ENCODE data around the gene GPR146.

Gene GPR146

GRCh38 chr7:1060315-1061072 lies 16.1 kb downstream of the GPR146 start:
- Histone ChIP-seq H3K4me1 (ENCODE audit: control insufficient read depth, insufficient read depth, low read depth, low read length) (peaks cover 38% of the 10 kb centered on the region), H2AK5ac (ENCODE audit: low read length, severe bottlenecking) (no peak overlapping the region), H3K79me1 (replicated peaks; ENCODE audit: low read length, poor library complexity, severe bottlenecking) (peaks cover 50% of the 10 kb centered on the region), H2BK5ac (ENCODE audit: low read depth, low read length, poor library complexity, severe bottlenecking) (no peak overlapping the region), H3K4ac (ENCODE audit: low read depth in 1 of 2, low read length in 2 of 2) (no peak overlapping the region), H3K23ac (ENCODE audit: low read length in 2 of 2) (no peak overlapping the region), H4K8ac (ENCODE audit: low read length) (peak overlapping the region; percentile 53), H3K9me3 (ENCODE audit: control insufficient read depth, low read length) (no peaks in the 10 kb centered on the region), H2AFZ (ENCODE audit: low read depth, low read length) (no peak overlapping the region), H4K91ac (ENCODE audit: low read length) (no peak overlapping the region), H3K18ac (ENCODE audit: low read depth in 1 of 2, low read length in 2 of 2) (no peak overlapping the region), H2BK120ac (ENCODE audit: low read depth, low read length) (no peak overlapping the region), H3K4me2 (ENCODE audit: low read length, poor library complexity, severe bottlenecking) (no peak overlapping the region), H2BK12ac (ENCODE audit: low read length in 2 of 2) (no peak overlapping the region), H3K27me3 (ENCODE audit: control insufficient read depth in 1 of 2, insufficient read depth in 1 of 2, low read length in 2 of 2) (peaks cover 0 to 9% of the 10 kb centered on the region in 2 experiments), H3K9ac (ENCODE audit: low read length) (no peak overlapping the region), H3K27ac (ENCODE audit: low read length, poor library complexity, severe bottlenecking) (no peak overlapping the region), H3K4me3 (ENCODE audit: insufficient read depth in 1 of 2, low read depth in 1 of 2, low read length in 2 of 2) (no peak overlapping the region), H3K36me3 (ENCODE audit: control insufficient read depth in 1 of 2, insufficient read depth in 2 of 2, low read depth in 1 of 2, low read length in 2 of 2) (peaks cover 0 to 48% of the 10 kb centered on the region in 2 experiments), H2BK15ac (ENCODE audit: low read depth, poor library complexity, severe bottlenecking) (no peak overlapping the region), H3K14ac (ENCODE audit: low read length in 2 of 2) (no peak overlapping the region)
- DNase-seq: no peak
- WGBS: 66% methylated on average over 35 of the region's 35 CpGs

- Histone ChIP-seq H2BK15ac (ENCODE audit: low read depth, poor library complexity, severe bottlenecking) (no peak overlapping the region), H3K18ac (ENCODE audit: low read depth in 1 of 2, low read length in 2 of 2) (no peak overlapping the region), H3K27ac (ENCODE audit: low read length, poor library complexity, severe bottlenecking) (no peak overlapping the region), H2BK120ac (ENCODE audit: low read depth, low read length) (no peak overlapping the region), H4K91ac (ENCODE audit: low read length) (no peak overlapping the region), H3K79me1 (replicated peaks; ENCODE audit: low read length, poor library complexity, severe bottlenecking) (peaks cover 49% of the 10 kb centered on the region), H3K4ac (ENCODE audit: low read depth in 1 of 2, low read length in 2 of 2) (no peak overlapping the region), H3K9me3 (ENCODE audit: control insufficient read depth, low read length) (no peaks in the 10 kb centered on the region), H2AK5ac (ENCODE audit: low read length, severe bottlenecking) (no peak overlapping the region), H3K27me3 (ENCODE audit: control insufficient read depth in 1 of 2, insufficient read depth in 1 of 2, low read length in 2 of 2) (peaks cover 0 to 9% of the 10 kb centered on the region in 2 experiments), H3K36me3 (ENCODE audit: control insufficient read depth in 1 of 2, insufficient read depth in 2 of 2, low read depth in 1 of 2, low read length in 2 of 2) (peaks cover 0 to 48% of the 10 kb centered on the region in 2 experiments), H3K14ac (ENCODE audit: low read length in 2 of 2) (no peak overlapping the region), H3K9ac (ENCODE audit: low read length) (no peak overlapping the region), H3K4me2 (ENCODE audit: low read length, poor library complexity, severe bottlenecking) (no peak overlapping the region), H2BK5ac (ENCODE audit: low read depth, low read length, poor library complexity, severe bottlenecking) (no peak overlapping the region), H3K23ac (ENCODE audit: low read length in 2 of 2) (peak overlapping the region in 1 of 2 experiments; percentile 35), H3K4me3 (ENCODE audit: insufficient read depth in 1 of 2, low read depth in 1 of 2, low read length in 2 of 2) (no peak overlapping the region), H2BK12ac (ENCODE audit: low read length in 2 of 2) (no peak overlapping the region), H4K8ac (ENCODE audit: low read length) (no peak overlapping the region), H2AFZ (ENCODE audit: low read depth, low read length) (no peak overlapping the region), H3K4me1 (ENCODE audit: control insufficient read depth, insufficient read depth, low read depth, low read length) (peaks cover 33% of the 10 kb centered on the region)
- 97% methylated on average over 9 of the region's 9 CpGs for WGBS
- DNase-seq: no peak
Measured at GRCh38 chr7:1061180-1061579, 16.8 kb downstream of the GPR146 start.

DNA sequence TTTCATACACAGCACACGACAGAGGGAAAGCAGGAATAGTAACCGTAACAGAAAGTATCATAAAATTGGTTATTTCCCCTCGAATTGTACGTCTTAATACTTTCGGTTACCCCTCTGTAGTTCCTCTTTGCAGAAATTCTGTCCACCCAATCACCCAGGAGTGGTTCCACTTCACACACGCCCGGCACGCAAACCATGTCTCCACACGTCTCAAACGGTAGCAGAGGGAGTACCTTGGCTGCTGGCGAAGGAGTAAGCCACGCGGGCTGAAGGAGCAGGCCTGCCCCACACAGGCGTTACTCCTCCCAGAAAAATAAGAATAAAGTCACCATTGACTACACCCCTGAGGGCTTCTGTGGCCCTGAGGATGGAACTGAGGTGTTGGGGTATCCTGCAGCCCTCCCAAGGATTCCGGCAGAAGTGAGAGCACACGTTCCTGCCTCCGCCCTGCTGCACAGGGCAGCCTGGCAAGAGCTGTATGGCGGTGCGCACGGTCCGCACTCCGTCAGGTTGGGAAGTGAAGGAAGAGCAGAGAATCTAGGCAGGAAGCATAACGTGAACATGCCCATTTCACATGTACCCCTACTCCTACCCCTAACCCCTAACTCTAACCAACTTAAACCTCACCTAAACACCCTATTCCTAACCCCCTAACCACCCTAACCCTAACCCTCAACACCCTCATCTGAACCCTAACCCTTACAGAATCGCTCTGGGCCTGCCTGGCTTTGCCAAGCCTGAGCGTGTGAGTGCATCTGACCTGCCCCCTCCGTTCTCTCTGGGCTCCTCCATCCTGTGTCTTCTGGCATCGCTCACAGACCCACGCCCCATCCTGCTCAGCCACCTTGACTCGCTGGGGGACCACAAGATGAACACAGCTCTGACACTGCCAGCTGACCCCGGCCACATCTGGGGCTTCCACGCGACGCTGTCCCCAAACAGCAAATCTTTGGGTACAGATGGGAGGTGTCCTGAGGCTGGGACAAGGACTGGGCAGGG lies 18.2 kb downstream of the GPR146 start:
- Histone ChIP-seq H3K23ac (ENCODE audit: low read length in 2 of 2) (no peak overlapping the region), H3K9ac (ENCODE audit: low read length) (no peak overlapping the region), H3K4me1 (ENCODE audit: control insufficient read depth, insufficient read depth, low read depth, low read length) (peaks cover 23% of the 10 kb centered on the region), H3K14ac (ENCODE audit: low read length in 2 of 2) (peak overlapping the region in 1 of 2 experiments; percentile 36), H3K4me2 (ENCODE audit: low read length, poor library complexity, severe bottlenecking) (no peak overlapping the region), H2BK120ac (ENCODE audit: low read depth, low read length) (no peak overlapping the region), H3K18ac (ENCODE audit: low read depth in 1 of 2, low read length in 2 of 2) (no peak overlapping the region), H3K4me3 (ENCODE audit: insufficient read depth in 1 of 2, low read depth in 1 of 2, low read length in 2 of 2) (no peak overlapping the region), H4K91ac (ENCODE audit: low read length) (peak overlapping the region; percentile 18), H2BK5ac (ENCODE audit: low read depth, low read length, poor library complexity, severe bottlenecking) (no peak overlapping the region), H3K27ac (ENCODE audit: low read length, poor library complexity, severe bottlenecking) (no peak overlapping the region), H2AFZ (ENCODE audit: low read depth, low read length) (no peak overlapping the region), H4K8ac (ENCODE audit: low read length) (no peak overlapping the region), H3K27me3 (ENCODE audit: control insufficient read depth in 1 of 2, insufficient read depth in 1 of 2, low read length in 2 of 2) (peaks cover 0 to 9% of the 10 kb centered on the region in 2 experiments), H3K9me3 (ENCODE audit: control insufficient read depth, low read length) (no peaks in the 10 kb centered on the region), H3K36me3 (ENCODE audit: control insufficient read depth in 1 of 2, insufficient read depth in 2 of 2, low read depth in 1 of 2, low read length in 2 of 2) (peaks cover 0 to 36% of the 10 kb centered on the region in 2 experiments), H3K79me1 (replicated peaks; ENCODE audit: low read length, poor library complexity, severe bottlenecking) (peaks cover 52% of the 10 kb centered on the region), H3K4ac (ENCODE audit: low read depth in 1 of 2, low read length in 2 of 2) (no peak overlapping the region), H2BK15ac (ENCODE audit: low read depth, poor library complexity, severe bottlenecking) (no peak overlapping the region), H2AK5ac (ENCODE audit: low read length, severe bottlenecking) (no peak overlapping the region), H2BK12ac (ENCODE audit: low read length in 2 of 2) (peak overlapping the region in 1 of 2 experiments; percentile 1)
- 93% methylated on average over 33 of the region's 33 CpGs for WGBS
- DNase-seq: no peak

DNA sequence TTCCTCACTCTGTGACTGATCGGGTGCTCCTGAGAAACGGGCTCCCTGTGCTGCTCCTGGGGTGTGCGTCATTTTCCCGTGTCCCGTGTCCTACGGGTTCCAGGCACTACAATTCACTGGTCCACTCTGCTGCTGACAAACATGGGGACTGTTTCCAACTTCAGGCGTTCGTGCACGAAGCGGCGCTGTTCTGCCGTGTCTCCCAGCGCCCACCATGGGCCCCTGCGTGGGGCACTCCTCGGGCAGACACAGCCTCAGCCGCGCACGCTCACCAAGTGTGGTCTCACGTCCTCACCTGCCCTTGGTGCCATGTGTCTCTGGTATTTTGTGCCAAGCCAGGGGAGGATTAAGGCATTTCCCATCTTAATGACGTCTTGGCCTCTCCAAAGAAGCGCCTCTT lies 19.0 kb downstream of the GPR146 start:
- WGBS: 96% methylated on average over 21 of the region's 21 CpGs
- H2BK12ac ChIP-seq (ENCODE audit: low read length in 2 of 2): no peak overlapping the region

More for the DNA sequence above, 19.0 kb downstream of the GPR146 start:
- H2BK15ac ChIP-seq (ENCODE audit: low read depth, poor library complexity, severe bottlenecking): no peak overlapping the region
- no peak for DNase-seq
- H3K4ac ChIP-seq (ENCODE audit: low read depth in 1 of 2, low read length in 2 of 2): no peak overlapping the region
- H3K14ac ChIP-seq (ENCODE audit: low read length in 2 of 2): no peak overlapping the region
- no peak overlapping the region for H2AK5ac ChIP-seq (ENCODE audit: low read length, severe bottlenecking)
- H3K4me2 ChIP-seq (ENCODE audit: low read length, poor library complexity, severe bottlenecking): no peak overlapping the region
- H3K79me1 ChIP-seq (replicated peaks; ENCODE audit: low read length, poor library complexity, severe bottlenecking): peaks cover 52% of the 10 kb centered on the region
- H3K4me3 ChIP-seq (ENCODE audit: insufficient read depth in 1 of 2, low read depth in 1 of 2, low read length in 2 of 2): no peak overlapping the region
- peaks cover 20% of the 10 kb centered on the region for H3K4me1 ChIP-seq (ENCODE audit: control insufficient read depth, insufficient read depth, low read depth, low read length)
- no peak overlapping the region for H2BK120ac ChIP-seq (ENCODE audit: low read depth, low read length)
- H3K9ac ChIP-seq (ENCODE audit: low read length): no peak overlapping the region
- H3K9me3 ChIP-seq (ENCODE audit: control insufficient read depth, low read length): no peaks in the 10 kb centered on the region
- no peak overlapping the region for H4K8ac ChIP-seq (ENCODE audit: low read length)
- H2AFZ ChIP-seq (ENCODE audit: low read depth, low read length): no peak overlapping the region
- H3K23ac ChIP-seq (ENCODE audit: low read length in 2 of 2): no peak overlapping the region
- H4K91ac ChIP-seq (ENCODE audit: low read length): no peak overlapping the region
- H3K27ac ChIP-seq (ENCODE audit: low read length, poor library complexity, severe bottlenecking): no peak overlapping the region
- peaks cover 0 to 28% of the 10 kb centered on the region in 2 experiments for H3K36me3 ChIP-seq (ENCODE audit: control insufficient read depth in 1 of 2, insufficient read depth in 2 of 2, low read depth in 1 of 2, low read length in 2 of 2)
- no peak overlapping the region for H3K18ac ChIP-seq (ENCODE audit: low read depth in 1 of 2, low read length in 2 of 2)
- H2BK5ac ChIP-seq (ENCODE audit: low read depth, low read length, poor library complexity, severe bottlenecking): no peak overlapping the region
- peaks cover 0 to 9% of the 10 kb centered on the region in 2 experiments for H3K27me3 ChIP-seq (ENCODE audit: control insufficient read depth in 1 of 2, insufficient read depth in 1 of 2, low read length in 2 of 2)
